GM10248 (cell line): ENCODE results near the gene FGD1.

Experiments
- CTCF ChIA-PET: fragments of 300-600 bp; sonication (Branson Sonifier 250); formaldehyde crosslinking; extraction: SDS; loops from one replicate; lab custom pipeline; 2021; ENCODE audit warnings: antibody characterized with exemption; lab: Yijun Ruan, JAX
- POLR2A ChIA-PET: fragments of 350-650 bp; sonication (Branson Sonifier 250); formaldehyde crosslinking; extraction: SDS; loops from one replicate; lab custom pipeline; 2020; ENCODE audit warnings: antibody characterized with exemption; lab: Yijun Ruan, JAX
- DNase-seq: peaks from one replicate; pipeline ENCODE4 v3.0.0; 2012; ENCODE audit errors: extremely low spot score
- TF ChIP-seq, protein P1 (sequence below): IDR thresholded peaks from 2 replicates; pipeline ENCODE4 v1.5.1; 2012; ENCODE audit warnings: mild to moderate bottlenecking, low read depth; ENCODE audit errors: extremely low read depth, missing control alignments, control extremely low read depth

The FGD1 gene

GRCh38 chrX:54444752-54445151, 51.3 kb downstream of the FGD1 start:
- POLR2A ChIA-PET = interaction anchor here (1.0 kb wide), 1 partner anchor 195 kb away, joined by 4 read pairs; no protein-coding TSS in a partner anchor
- CTCF ChIA-PET = interaction anchor here (1.7 kb wide), 1 partner anchor 8 kb away, joined by 5 read pairs; no protein-coding TSS in a partner anchor
- TF ChIP-seq, protein P1, sequence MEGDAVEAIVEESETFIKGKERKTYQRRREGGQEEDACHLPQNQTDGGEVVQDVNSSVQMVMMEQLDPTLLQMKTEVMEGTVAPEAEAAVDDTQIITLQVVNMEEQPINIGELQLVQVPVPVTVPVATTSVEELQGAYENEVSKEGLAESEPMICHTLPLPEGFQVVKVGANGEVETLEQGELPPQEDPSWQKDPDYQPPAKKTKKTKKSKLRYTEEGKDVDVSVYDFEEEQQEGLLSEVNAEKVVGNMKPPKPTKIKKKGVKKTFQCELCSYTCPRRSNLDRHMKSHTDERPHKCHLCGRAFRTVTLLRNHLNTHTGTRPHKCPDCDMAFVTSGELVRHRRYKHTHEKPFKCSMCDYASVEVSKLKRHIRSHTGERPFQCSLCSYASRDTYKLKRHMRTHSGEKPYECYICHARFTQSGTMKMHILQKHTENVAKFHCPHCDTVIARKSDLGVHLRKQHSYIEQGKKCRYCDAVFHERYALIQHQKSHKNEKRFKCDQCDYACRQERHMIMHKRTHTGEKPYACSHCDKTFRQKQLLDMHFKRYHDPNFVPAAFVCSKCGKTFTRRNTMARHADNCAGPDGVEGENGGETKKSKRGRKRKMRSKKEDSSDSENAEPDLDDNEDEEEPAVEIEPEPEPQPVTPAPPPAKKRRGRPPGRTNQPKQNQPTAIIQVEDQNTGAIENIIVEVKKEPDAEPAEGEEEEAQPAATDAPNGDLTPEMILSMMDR = no peak
- no peak for DNase-seq

DNA sequence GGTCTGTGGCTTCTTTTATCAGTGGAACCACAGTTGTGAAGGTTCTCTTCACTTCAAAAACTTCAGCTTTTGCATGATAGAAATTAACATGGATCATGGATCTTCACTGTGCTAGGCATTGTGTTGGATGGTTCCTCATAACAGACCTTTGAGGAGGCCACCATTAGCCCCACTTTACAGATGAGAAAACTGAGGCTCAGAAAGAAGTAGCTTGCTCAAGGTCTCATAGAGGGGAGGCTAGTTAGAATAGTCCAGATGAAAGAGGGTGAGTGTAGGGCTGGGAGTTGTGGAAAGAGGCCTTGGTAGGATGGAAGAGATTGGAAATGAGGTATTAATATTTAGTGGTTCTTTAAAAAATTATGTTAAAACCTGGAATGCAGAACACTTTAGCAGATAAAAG, 53.2 kb downstream of the FGD1 start:
- no peak for DNase-seq
- ChIA-PET POLR2A (no interaction called here), CTCF (no interaction called here)
- TF ChIP-seq, protein P1 = no peak

DNA sequence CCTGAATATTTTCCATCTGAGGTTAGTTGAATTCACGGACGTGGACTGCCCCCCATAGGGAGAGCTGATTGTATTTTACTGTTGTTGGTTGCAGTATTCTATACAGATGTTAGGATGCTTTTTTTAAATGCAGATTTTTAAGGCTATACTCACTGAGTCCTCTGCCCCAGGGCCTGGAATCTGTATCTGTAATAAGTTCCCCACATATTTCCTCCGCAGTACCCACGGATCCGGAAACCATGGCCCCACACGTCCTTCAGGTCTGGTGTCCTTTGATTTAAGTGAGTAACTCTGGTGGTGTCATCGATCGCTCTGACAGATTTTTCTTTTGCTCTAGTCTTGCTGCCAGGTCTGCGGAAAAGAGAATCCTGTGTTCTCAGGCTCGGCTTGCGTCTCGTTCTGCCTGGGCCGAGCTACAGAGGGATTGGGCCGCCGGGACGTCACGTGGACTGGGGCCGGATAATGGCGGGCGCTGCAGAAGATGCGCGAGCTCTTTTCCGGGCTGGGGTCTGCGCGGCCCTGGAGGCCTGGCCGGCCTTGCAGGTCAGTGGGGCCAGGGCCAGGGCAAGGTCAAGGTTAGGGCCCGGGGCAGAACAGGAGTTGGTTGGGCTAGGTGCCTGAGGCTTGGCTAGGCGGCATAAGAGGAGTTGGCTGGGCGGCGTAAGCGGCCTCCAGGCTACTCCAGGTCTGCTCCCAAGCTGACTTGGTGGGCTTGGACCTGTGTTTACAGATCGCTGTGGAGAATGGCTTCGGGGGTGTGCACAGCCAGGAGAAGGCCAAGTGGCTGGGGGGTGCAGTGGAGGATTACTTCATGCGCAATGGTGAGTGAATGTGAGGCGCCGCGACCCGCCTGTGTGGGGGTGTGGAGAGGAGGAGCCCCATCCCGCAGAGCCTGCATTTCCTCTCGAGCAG, 55.8 kb downstream of the FGD1 start, which contains the start of gene TSR2:
Gene TSR2, plus strand, starts transcription at position 445 of the 912 bp plus-strand sequence. Its CDS starts 18 bp downstream, at position 463.
- POLR2A ChIA-PET = no interaction called here
- peak; percentile 77 for DNase-seq
- CTCF ChIA-PET = no interaction called here
- TF ChIP-seq, protein P1 = peak; percentile 23

GRCh38 chrX:54435121-54435520, 60.9 kb downstream of the FGD1 start:
- POLR2A ChIA-PET = no interaction called here
- DNase-seq = no peak
- TF ChIP-seq, protein P1 = no peak
- CTCF ChIA-PET = no interaction called here

DNA sequence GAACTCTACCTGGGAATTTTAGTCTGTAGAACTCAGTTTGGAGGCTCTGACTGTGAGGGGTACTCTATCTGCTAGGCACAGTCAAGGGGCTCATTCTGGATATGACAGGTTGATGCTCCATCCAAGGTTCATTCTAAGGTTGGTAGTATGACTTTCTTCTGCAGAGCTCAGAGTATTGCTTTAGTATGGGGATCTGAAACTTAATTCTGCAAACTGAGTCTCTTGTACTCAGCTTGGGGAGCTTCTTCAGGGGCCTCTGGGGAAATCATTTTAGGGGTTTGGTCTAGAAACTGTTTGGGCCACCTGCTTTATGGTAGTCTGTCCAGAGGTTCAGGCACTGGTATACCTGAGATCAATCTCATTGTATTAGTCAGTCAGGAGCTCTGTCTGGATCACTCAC, 65.5 kb downstream of the FGD1 start:
- POLR2A ChIA-PET = no interaction called here
- TF ChIP-seq, protein P1 = no peak
- CTCF ChIA-PET = interaction anchor here (1.6 kb wide), 1 partner anchor 23 kb away, joined by 3 read pairs; no protein-coding TSS in a partner anchor
- no peak for DNase-seq

DNA sequence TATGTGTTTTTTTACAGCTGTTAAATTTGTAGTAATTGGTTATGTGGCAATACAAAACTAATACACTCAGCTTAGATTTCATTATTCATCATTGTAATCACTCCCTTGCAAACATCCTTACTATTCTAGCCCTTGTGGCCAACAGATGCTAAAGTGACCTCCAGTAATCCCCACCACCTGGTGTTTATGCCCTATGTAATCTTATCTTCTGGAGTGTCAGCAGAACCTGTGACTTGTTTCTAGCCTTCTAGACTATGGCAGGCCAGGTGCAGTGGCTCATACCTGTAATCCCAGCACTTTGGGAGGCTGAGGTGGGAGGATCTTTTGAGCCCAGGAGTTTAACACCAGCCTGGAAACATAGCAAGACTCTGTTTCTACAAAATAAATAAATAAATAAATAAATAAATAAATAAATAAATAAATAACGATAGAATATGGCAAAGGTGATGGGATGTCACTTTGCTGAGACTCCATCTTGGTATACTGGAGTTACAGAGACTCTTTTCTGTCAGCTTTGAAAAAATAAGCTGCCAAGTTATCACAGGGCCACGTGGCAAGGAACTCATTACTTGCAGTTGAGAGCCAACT, 68.1 kb downstream of the FGD1 start:
- DNase-seq = no peak
- TF ChIP-seq, protein P1 = no peak
- ChIA-PET CTCF (no interaction called here), POLR2A (no interaction called here)
